Transverse colon (tissue), 4 donors: ENCODE results near the gene DRC3. TPM values are rescaled to one million over a fixed set of nuclear protein-coding genes. Genes with fewer than 3 reads are reported as not detected.

ENCODE experiments used
- DNase-seq: peaks from one replicate; pipeline ENCODE4 v3.0.0-alpha.2; 2019
- H3K27ac ChIP-seq, 4 donors: fragments of 200-600 bp; sonication (generic); 2 replicates each; pipeline ENCODE4 v1.5.1; 2016 to 2018; ENCODE audit warnings: inconsistent platforms in 4 of 4
- H3K27me3 ChIP-seq: fragments of 200-600 bp; sonication (generic); 2 replicates; pipeline ENCODE4 v1.5.1; 2017; ENCODE audit warnings: inconsistent platforms
- H3K36me3 ChIP-seq, 4 donors: fragments of 200-600 bp; sonication (generic); 2 replicates each; pipeline ENCODE4 v1.5.1; 2017 to 2019; ENCODE audit warnings: inconsistent platforms in 4 of 4
- H3K4me1 ChIP-seq, 4 donors: fragments of 200-600 bp; sonication (generic); 2 replicates each; pipeline ENCODE4 v1.5.1; 2017 to 2020; ENCODE audit warnings: inconsistent platforms in 4 of 4
- H3K4me3 ChIP-seq, 4 donors: fragments of 200-600 bp; sonication (generic); 1 replicate in 1 of 4; 2 replicates in 3 of 4; pipeline versions ENCODE4 v1.5.1 to v1.6.1; 2017 to 2019; ENCODE audit warnings: inconsistent platforms in 4 of 4
- H3K9me3 ChIP-seq, 2 donors: fragments of 200-600 bp; sonication (generic); 2 replicates each; pipeline ENCODE4 v1.5.1; 2017 to 2019; ENCODE audit warnings: inconsistent platforms in 2 of 2
- EP300 ChIP-seq: sonication (generic); formaldehyde crosslinking; IDR thresholded peaks from one replicate; pipeline ENCODE4 v1.6.1; 2017; ENCODE audit warnings: antibody characterized with exemption, low read depth
- POLR2A ChIP-seq: fragments of 450-650 bp; IDR thresholded peaks from one replicate; pipeline ENCODE4 v1.6.1; 2016; ENCODE audit warnings: antibody characterized with exemption, mild to moderate bottlenecking, moderate library complexity
- POLR2AphosphoS5 ChIP-seq, 3 donors: sonication (generic); formaldehyde crosslinking; IDR thresholded peaks; one replicate each; pipeline ENCODE4 v1.6.1; 2016; ENCODE audit warnings: antibody characterized with exemption in 3 of 3
- WGBS, 2 donors: methylation state at CpG; one replicate each; pipeline ENCODE4 v1.1.5; 2018; ENCODE audit warnings: low coverage in 1 of 2; 5-methylcytosine and 5-hydroxymethylcytosine counted together
- in situ Hi-C, 4 donors: fragments of 200-750 bp; cut with MboI; loops; one replicate each; pipeline versions ENCODE4 v1.15.0 to v1.15.1; 2017; ENCODE audit warnings: low sequenced_read_pairs in 3 of 4, low pct_ligation_motif_present in 1 of 4, low pct_unique_long_range_greater_than_20kb in 1 of 4
- intact Hi-C: fragments of 100-400 bp; cut with DNase I; formaldehyde crosslinking; loops from one replicate; pipeline ENCODE4 v1.15.1; 2023; ENCODE audit warnings: low total_unique reads
- total RNA-seq, 4 donors: library from RNA; depleted of rRNA; stranded (reverse); fragments of >200 nt; gene quantifications; one replicate each; pipeline ENCODE4 v1.1.0, GENCODE V29; 2016
- TF ChIP-seq, protein P1 (sequence below), 5 experiments: fragments of 200-600 bp in 3 of 5; fragments of 450-650 bp in 2 of 5; sonication (generic) in 3 of 5; IDR thresholded peaks; 1 replicate in 2 of 5; 2 replicates in 3 of 5; pipeline ENCODE4 v1.5.1; 2016 to 2017; ENCODE audit warnings: antibody characterized with exemption in 5 of 5, inconsistent platforms in 3 of 5, mild to moderate bottlenecking in 2 of 5, moderate library complexity in 1 of 5

The DRC3 gene
- total RNA-seq, 4 donors from 2014 or later = 0.64 to 1.8 (median 0.82) TPM; not detected in 1

GRCh38 chr17:17934806-17935205 is 37.9 kb upstream of the DRC3 start:
- no peak for DNase-seq
- H3K36me3 ChIP-seq = no peaks in the 10 kb centered on the region
- no peak overlapping the region for H3K27ac ChIP-seq
- H3K4me3 ChIP-seq = no peak overlapping the region
- no peak for TF ChIP-seq POLR2A
- TF ChIP-seq POLR2AphosphoS5 (IDR thresholded peaks at IDR 0.05) = no peak
- TF ChIP-seq, protein P1, sequence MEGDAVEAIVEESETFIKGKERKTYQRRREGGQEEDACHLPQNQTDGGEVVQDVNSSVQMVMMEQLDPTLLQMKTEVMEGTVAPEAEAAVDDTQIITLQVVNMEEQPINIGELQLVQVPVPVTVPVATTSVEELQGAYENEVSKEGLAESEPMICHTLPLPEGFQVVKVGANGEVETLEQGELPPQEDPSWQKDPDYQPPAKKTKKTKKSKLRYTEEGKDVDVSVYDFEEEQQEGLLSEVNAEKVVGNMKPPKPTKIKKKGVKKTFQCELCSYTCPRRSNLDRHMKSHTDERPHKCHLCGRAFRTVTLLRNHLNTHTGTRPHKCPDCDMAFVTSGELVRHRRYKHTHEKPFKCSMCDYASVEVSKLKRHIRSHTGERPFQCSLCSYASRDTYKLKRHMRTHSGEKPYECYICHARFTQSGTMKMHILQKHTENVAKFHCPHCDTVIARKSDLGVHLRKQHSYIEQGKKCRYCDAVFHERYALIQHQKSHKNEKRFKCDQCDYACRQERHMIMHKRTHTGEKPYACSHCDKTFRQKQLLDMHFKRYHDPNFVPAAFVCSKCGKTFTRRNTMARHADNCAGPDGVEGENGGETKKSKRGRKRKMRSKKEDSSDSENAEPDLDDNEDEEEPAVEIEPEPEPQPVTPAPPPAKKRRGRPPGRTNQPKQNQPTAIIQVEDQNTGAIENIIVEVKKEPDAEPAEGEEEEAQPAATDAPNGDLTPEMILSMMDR (IDR thresholded peaks at IDR 0.05) = no peak
- no peak for TF ChIP-seq EP300
- H3K9me3 ChIP-seq = no peaks in the 10 kb centered on the region
- H3K4me1 ChIP-seq = peaks cover 25 to 66% (median 47%) of the 10 kb centered on the region in 4 donors
- in situ Hi-C loops (no loop called here), intact Hi-C loops (no loop called here)
- 74 to 79% methylated on average over 3 of the region's 3 CpGs for whole genome bisulfite sequencing, 2 donors
- no peaks in the 10 kb centered on the region for H3K27me3 ChIP-seq

- intact Hi-C loops (no loop called here), in situ Hi-C loops (no loop called here)
- TF ChIP-seq, protein P1 (IDR thresholded peaks at IDR 0.05) = no peak
- TF ChIP-seq EP300 (no peak), POLR2AphosphoS5 (IDR thresholded peaks at IDR 0.05) (peak in 2 of 3 donors; percentile 12 to 59)
- H3K36me3 ChIP-seq = no peaks in the 10 kb centered on the region
- no peak overlapping the region for H3K4me3 ChIP-seq
- H3K27me3 ChIP-seq = no peaks in the 10 kb centered on the region
- H3K27ac ChIP-seq = peak overlapping the region; percentile 45 to 69 (median 55)
- peak; percentile 53 for DNase-seq
- 51 to 68% methylated on average over 5 to 6 of the region's 6 CpGs for WGBS, 2 donors
- no peaks in the 10 kb centered on the region for H3K9me3 ChIP-seq
- H3K4me1 ChIP-seq = peaks cover 30 to 66% (median 49%) of the 10 kb centered on the region in 4 donors
Measured at GRCh38 chr17:17935321-17936271, 37.1 kb upstream of the DRC3 start.

DNA sequence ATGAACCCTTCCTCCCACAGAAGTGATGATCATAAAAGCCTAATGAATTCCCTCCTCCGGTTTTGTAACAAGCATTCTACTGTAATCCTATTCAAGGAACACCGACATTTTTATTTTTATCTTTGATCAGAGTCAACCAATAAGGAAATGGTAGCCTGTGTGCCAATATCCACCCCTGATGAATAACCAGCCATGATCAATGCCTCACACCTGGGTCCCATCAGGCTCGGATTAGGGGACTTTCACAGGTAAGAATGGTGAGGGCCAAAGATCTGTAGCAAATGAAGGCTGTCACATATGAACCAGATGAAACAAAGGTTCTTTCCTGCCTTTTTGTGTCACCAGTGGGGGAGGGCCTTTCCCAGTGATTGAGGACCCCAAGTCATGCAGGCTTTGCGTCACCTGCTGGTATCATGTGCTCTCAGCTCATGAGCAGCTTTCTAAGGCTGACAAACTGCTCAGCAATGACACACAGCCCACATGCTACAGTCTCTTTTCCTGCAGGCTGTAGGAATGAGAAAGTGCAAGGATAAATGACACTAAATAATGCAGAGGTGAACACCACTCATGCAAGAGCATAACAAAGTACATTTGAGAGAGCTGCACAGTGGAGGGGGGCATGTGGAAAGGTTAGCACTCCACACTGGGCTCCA is 35.3 kb upstream of the DRC3 start:
- H3K4me3 ChIP-seq = no peak overlapping the region
- in situ Hi-C loops (no loop called here), intact Hi-C loops (no loop called here)
- H3K9me3 ChIP-seq = no peaks in the 10 kb centered on the region
- peaks cover 36 to 75% (median 55%) of the 10 kb centered on the region in 4 donors for H3K4me1 ChIP-seq
- TF ChIP-seq EP300 (no peak), POLR2A (no peak), POLR2AphosphoS5 (IDR thresholded peaks at IDR 0.05) (no peak)
- TF ChIP-seq, protein P1 (IDR thresholded peaks at IDR 0.05) = no peak
- H3K36me3 ChIP-seq = no peaks in the 10 kb centered on the region
- no peaks in the 10 kb centered on the region for H3K27me3 ChIP-seq
- WGBS, 2 donors = 67 to 76% methylated on average over 3 to 4 of the region's 4 CpGs
- peak overlapping the region; percentile 28 to 69 (median 54) for H3K27ac ChIP-seq
- no peak for DNase-seq

- no peak for TF ChIP-seq POLR2A
- TF ChIP-seq, protein P1 (IDR thresholded peaks at IDR 0.05) = no peak
- no peak for TF ChIP-seq EP300
- no peak for TF ChIP-seq POLR2AphosphoS5 (IDR thresholded peaks at IDR 0.05)
- intact Hi-C loops = no loop called here
- H3K4me1 ChIP-seq = peaks cover 36 to 80% (median 61%) of the 10 kb centered on the region in 4 donors
- H3K9me3 ChIP-seq = no peaks in the 10 kb centered on the region
- no peak overlapping the region for H3K4me3 ChIP-seq
- H3K27me3 ChIP-seq = no peaks in the 10 kb centered on the region
- no peak for DNase-seq
- 80% methylated on average over 1 to 5 of the region's 5 CpGs for WGBS, 2 donors
- no peaks in the 10 kb centered on the region for H3K36me3 ChIP-seq
- H3K27ac ChIP-seq = peak overlapping the region; percentile 28 to 69 (median 54)
- in situ Hi-C loops = no loop called here
Measured at GRCh38 chr17:17937958-17938357, 34.7 kb upstream of the DRC3 start.
